HepG2 (cell line): Measurements from ENCODE around the gene ELFN1. TPM values are rescaled to one million over a fixed set of nuclear protein-coding genes. Genes with fewer than 3 reads are reported as not detected.
A peak's percentile ranks its signal among the peaks of the same experiment; 100 is the strongest.

Experiments
- ATAC-seq: fragments of 200-7000 bp; cut with Tn5 transposase; 3 replicates; pipeline ENCODE4 v1.9.1; 2020; ENCODE audit warnings: mild to moderate bottlenecking, moderate library complexity
- BruUV-seq: library from RNA; stranded (reverse); fragments of 400-500 nt; replicated peaks from 2 replicates; lab custom pipeline; 2021; lab: Mats Ljungman, UMichigan
- CTCF ChIA-PET: fragments of 300-600 bp; formaldehyde crosslinking; extraction: SDS; loops from one replicate; lab custom pipeline; 2021; ENCODE audit warnings: low total read pairs, inconsistent platforms, low intra/inter-chr PET ratio; lab: Yijun Ruan, JAX
- POLR2A ChIA-PET: fragments of 350-600 bp; sonication (Branson Sonifier 250); formaldehyde crosslinking; loops from one replicate; lab custom pipeline; 2020; ENCODE audit warnings: antibody characterized with exemption, inconsistent platforms; lab: Yijun Ruan, JAX
- DNase-seq: peaks from one replicate; pipeline ENCODE4 v3.0.0-alpha.2; 2015; ENCODE audit warnings: low spot score
- FAIRE-seq: peaks from 3 replicates; lab custom pipeline; 2011; peaks lifted over from hg19 to GRCh38; lab: Jason Lieb, UNC
- H2AFZ ChIP-seq: one replicate; pipeline ENCODE4 v1.6.1; 2011; ENCODE audit warnings: low read length, inconsistent platforms
- H3K27ac ChIP-seq: fragments of 300-600 bp; 3 replicates; pipeline ENCODE4 v1.8.0; 2011; ENCODE audit warnings: mixed run types, mild to moderate bottlenecking, mixed read lengths, low read length, inconsistent platforms; ENCODE audit not compliant: insufficient read depth; ENCODE audit errors: extremely low read length
- H3K27me3 ChIP-seq, 2 experiments: fragments of 200-600 bp in 1 of 2; 2 replicates in 1 of 2; 3 replicates in 1 of 2; pipeline versions ENCODE4 v1.6.0 to v1.8.0; 2011; ENCODE audit warnings: low read length in 2 of 2, mild to moderate bottlenecking in 2 of 2, moderate library complexity in 2 of 2, inconsistent platforms in 1 of 2; ENCODE audit not compliant: insufficient read depth in 2 of 2, control insufficient read depth in 1 of 2
- H3K36me3 ChIP-seq, 2 experiments: fragments of 200-600 bp in 1 of 2; replicated peaks in 1 of 2; 2 replicates in 1 of 2; 3 replicates in 1 of 2; pipeline versions ENCODE4 v1.5.1 to v1.8.0; 2011; ENCODE audit warnings: low read length in 2 of 2, inconsistent platforms in 1 of 2; ENCODE audit not compliant: insufficient read depth in 2 of 2, control insufficient read depth in 1 of 2
- H3K4me1 ChIP-seq: 2 replicates; pipeline ENCODE4 v1.5.1; 2012; ENCODE audit warnings: low read length, inconsistent platforms; ENCODE audit not compliant: insufficient read depth
- H3K4me2 ChIP-seq: 2 replicates; pipeline ENCODE4 v1.6.0; 2011; ENCODE audit warnings: low read depth, low read length, inconsistent platforms
- H3K4me3 ChIP-seq, 3 experiments: fragments of 200-600 bp in 1 of 3; sonication (generic), shearing (Covaris generic) in 1 of 3; replicated peaks in 1 of 3; 2 replicates each; pipeline ENCODE4 v1.5.1; 2011 to 2016; ENCODE audit warnings: low read length in 3 of 3, inconsistent platforms in 2 of 3, low read depth in 2 of 3, mild to moderate bottlenecking in 2 of 3, control low read depth in 1 of 3, mixed read lengths in 1 of 3; ENCODE audit not compliant: insufficient read depth in 1 of 3
- H3K79me2 ChIP-seq: one replicate; pipeline ENCODE4 v1.6.1; 2011; ENCODE audit warnings: low read length, inconsistent platforms; ENCODE audit not compliant: insufficient read depth
- H3K9ac ChIP-seq: 2 replicates; pipeline ENCODE4 v1.6.0; 2011; ENCODE audit warnings: mild to moderate bottlenecking, low read depth, low read length, inconsistent platforms; ENCODE audit not compliant: insufficient read depth
- H3K9me3 ChIP-seq: 2 replicates; pipeline ENCODE4 v1.5.1; 2012; ENCODE audit warnings: mild to moderate bottlenecking, low read length
- H4K20me1 ChIP-seq: 2 replicates; pipeline ENCODE4 v1.6.0; 2011; ENCODE audit warnings: inconsistent platforms, mild to moderate bottlenecking, low read length, moderate library complexity; ENCODE audit not compliant: insufficient read depth
- BRF2 ChIP-seq: sonication (generic); formaldehyde crosslinking; IDR thresholded peaks from 2 replicates; pipeline ENCODE4 v1.8.1; 2022; ENCODE audit warnings: mild to moderate bottlenecking, missing genetic modification reagents
- HNF4A ChIP-seq: sonication (generic); formaldehyde crosslinking; IDR thresholded peaks from 2 replicates; pipeline ENCODE4 v1.4.0; 2020; ENCODE audit warnings: missing genetic modification reagents
- ZFP36 ChIP-seq: fragments of 150-350 bp; IDR thresholded peaks from 2 replicates; pipeline ENCODE4 v1.6.1; 2018; ENCODE audit warnings: borderline replicate concordance, low read length, low read depth; ENCODE audit not compliant: partially characterized antibody
- ZFP36L2 ChIP-seq: sonication (generic); formaldehyde crosslinking; IDR thresholded peaks from 2 replicates; pipeline ENCODE4 v1.4.0; 2020; ENCODE audit warnings: missing genetic modification reagents
- WGBS: methylation state at CpG from one replicate; pipeline ENCODE4 v1.1.6; 2017; ENCODE audit warnings: low lambda C conversion rate; 5-methylcytosine and 5-hydroxymethylcytosine counted together
- in situ Hi-C: cut with HindIII; loops from 2 replicates; pipeline ENCODE4 v1.10.0; 2017; ENCODE audit warnings: low pct_unique_long_range_greater_than_20kb; ENCODE audit not compliant: extremely low pct_ligation_motif_present
- intact Hi-C: fragments of 100-400 bp; cut with micrococcal nuclease; formaldehyde crosslinking; loops from one replicate; pipeline ENCODE4 v1.10.0; 2022; ENCODE audit not compliant: unreplicated experiment
- polyA plus RNA-seq, 8 experiments: library from polyadenylated mRNA; depleted of rRNA in 3 of 8; stranded (reverse) in 7 of 8; unstranded in 1 of 8; fragments of >200 nt; fragmentation: Illumina TruSeq in 4 of 8; extraction: Trizol in 4 of 8; gene quantifications; 2 replicates each; pipeline versions ENCODE4 v1.2.1 to v1.2.3, GENCODE V29; 2011 to 2016; ENCODE audit warnings: low read depth in 4 of 8, missing spikeins in 1 of 8, mixed read lengths in 1 of 8; ENCODE audit not compliant: insufficient read depth in 1 of 8
- total RNA-seq, 5 experiments: library from RNA; depleted of rRNA; stranded (reverse); fragments of >200 nt; fragmentation: Illumina TruSeq; extraction: Trizol; gene quantifications; 2 replicates each; pipeline ENCODE4 v1.2.3, GENCODE V29; 2016; ENCODE audit warnings: low read depth in 1 of 5

Gene ELFN1
- total and polyA plus RNA-seq, 2 of the 13 experiments (the other 11 are each of a cell fraction or from before 2014, with no cell fraction given): 0.13 to 0.18 TPM

GRCh38 chr7:1750541-1751021 is 80.5 kb downstream of the ELFN1 start:
- 72% methylated on average over 8 of the region's 23 CpGs for WGBS
- no TSS peak for BruUV-seq
- H3K36me3 ChIP-seq: no peaks in the 10 kb centered on the region
- H3K4me2 ChIP-seq: no peak overlapping the region
- peaks cover 41% of the 10 kb centered on the region for H3K4me1 ChIP-seq
- no peak overlapping the region for H3K4me3 ChIP-seq
- H3K79me2 ChIP-seq: no peaks in the 10 kb centered on the region
- peaks cover 8 to 37% of the 10 kb centered on the region in 2 experiments; a peak in 4 of 5 replicates for H3K27me3 ChIP-seq
- H4K20me1 ChIP-seq: no peaks in the 10 kb centered on the region
- DNase-seq (no peak), FAIRE-seq (no peak), ATAC-seq (no peak)
- ChIA-PET CTCF (no interaction called here), POLR2A (no interaction called here)
- no peak overlapping the region for H2AFZ ChIP-seq
- H3K9me3 ChIP-seq: no peaks in the 10 kb centered on the region
- intact Hi-C loops: no loop called here
- no peak overlapping the region for H3K27ac ChIP-seq
- H3K9ac ChIP-seq: no peak overlapping the region
- in situ Hi-C loops: loop anchor here (10.0 kb wide), 1 partner anchor 166 kb away; no protein-coding TSS in a partner anchor
- no peak for TF ChIP-seq ZFP36
- TF ChIP-seq ZFP36L2 (CRISPR knock-in tag): no peak

- Histone ChIP-seq H3K9me3 (no peaks in the 10 kb centered on the region), H3K27me3 (peaks cover 8 to 37% of the 10 kb centered on the region in 2 experiments; a peak in 4 of 5 replicates), H2AFZ (no peak overlapping the region), H3K4me3 (no peak overlapping the region), H3K4me2 (no peak overlapping the region), H3K36me3 (no peaks in the 10 kb centered on the region), H3K79me2 (no peaks in the 10 kb centered on the region), H3K9ac (no peak overlapping the region), H3K27ac (no peak overlapping the region), H4K20me1 (no peaks in the 10 kb centered on the region), H3K4me1 (peaks cover 56% of the 10 kb centered on the region)
- 36% methylated on average over 8 of the region's 9 CpGs for WGBS
- POLR2A ChIA-PET: no interaction called here
- TF ChIP-seq BRF2: no peak
- peak; percentile 28; the same call in 1 of the 2 replicates for TF ChIP-seq HNF4A (CRISPR knock-in tag)
- BruUV-seq: no TSS peak
- in situ Hi-C loops (loop anchor here (10.0 kb wide), 1 partner anchor 167 kb away; no protein-coding TSS in a partner anchor), intact Hi-C loops (no loop called here)
- CTCF ChIA-PET: no interaction called here
- DNase-seq (no peak), FAIRE-seq (no peak), ATAC-seq (no peak)
Measured at GRCh38 chr7:1752111-1752510, 82.0 kb downstream of the ELFN1 start.
